ENCODE data around the gene MRPL36.
"Not testable (repeated sequence)": the region's sequence is repeated elsewhere in the genome, so short reads cannot be mapped to it uniquely, and the experiment has no call there.

The MRPL36 gene

DNA sequence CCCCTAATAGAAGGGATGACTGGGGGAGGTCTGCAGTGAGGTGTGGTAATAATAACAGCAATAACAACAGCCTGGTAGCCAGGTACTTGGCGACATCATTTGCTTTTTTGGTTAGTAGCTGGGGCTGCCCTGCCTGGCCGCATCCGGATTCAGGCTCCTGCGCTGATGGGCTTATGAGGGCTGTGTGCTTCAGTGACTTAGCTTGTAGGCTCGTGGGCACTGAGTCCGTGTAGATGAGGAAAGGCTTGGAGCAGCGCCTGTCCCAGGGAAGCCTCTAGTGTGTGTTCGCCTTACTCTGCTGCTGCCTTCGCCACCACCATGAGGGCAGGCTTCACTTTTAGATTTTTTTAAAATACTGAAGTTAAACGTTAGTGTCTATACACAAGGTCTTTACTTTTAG lies 6.1 kb upstream of the MRPL36 start:
- FAIRE-seq: no peak
- TF ChIP-seq PAX5 (IDR thresholded peaks at IDR 0.05; ENCODE audit: insufficient read depth, low read length, severe bottlenecking): no peak
- TF ChIP-seq SPI1 (IDR thresholded peaks at IDR 0.05; ENCODE audit: low read depth, low read length): no peak
- no peak for TF ChIP-seq POU2F2 (IDR thresholded peaks at IDR 0.05; ENCODE audit: low read depth, low read length)
- no peak for TF ChIP-seq TAF1 (IDR thresholded peaks at IDR 0.05; ENCODE audit: low read depth, low read length)
- no peak for TF ChIP-seq POLR2A (IDR thresholded peaks at IDR 0.05; ENCODE audit: low read depth, low read length)
- TF ChIP-seq POLR2AphosphoS5 (IDR thresholded peaks at IDR 0.05; ENCODE audit: low read depth, low read length): no peak

DNA sequence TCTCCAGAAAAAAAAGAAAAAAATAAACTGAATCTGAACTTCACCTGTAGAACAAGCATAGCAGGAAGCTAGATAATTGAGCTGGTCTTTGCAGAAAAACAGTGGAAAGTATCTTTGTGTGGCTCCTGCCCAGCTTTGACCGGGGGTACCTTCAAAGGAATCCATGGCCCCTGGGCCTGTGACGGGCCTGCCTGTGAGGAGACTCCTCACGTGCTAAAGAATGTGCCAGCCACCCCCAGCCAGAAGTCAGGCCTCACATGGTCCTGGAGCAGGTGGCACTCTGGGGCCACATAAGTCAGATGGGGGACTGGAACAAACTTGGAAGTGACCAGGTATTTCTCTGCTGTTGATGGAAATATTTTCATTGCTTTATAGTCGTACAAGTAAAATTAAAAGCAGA lies 5.7 kb upstream of the MRPL36 start:
- DNase-seq (ENCODE audit: insufficient read length, low spot score) (no peak), FAIRE-seq (no peak)
- TF ChIP-seq POU2F2 (IDR thresholded peaks at IDR 0.05; ENCODE audit: low read depth, low read length): no peak
- TF ChIP-seq TAF1 (IDR thresholded peaks at IDR 0.05; ENCODE audit: low read depth, low read length): no peak
- no peak for TF ChIP-seq POLR2AphosphoS5 (IDR thresholded peaks at IDR 0.05; ENCODE audit: low read depth, low read length)
- no peak for TF ChIP-seq SPI1 (IDR thresholded peaks at IDR 0.05; ENCODE audit: low read depth, low read length)
- TF ChIP-seq POLR2A (IDR thresholded peaks at IDR 0.05; ENCODE audit: low read depth, low read length): no peak
- no peak for TF ChIP-seq PAX5 (IDR thresholded peaks at IDR 0.05; ENCODE audit: insufficient read depth, low read length, severe bottlenecking)

More for the DNA sequence above, 6.1 kb upstream of the MRPL36 start:
- DNase-seq (ENCODE audit: insufficient read length, low spot score): no peak

DNA sequence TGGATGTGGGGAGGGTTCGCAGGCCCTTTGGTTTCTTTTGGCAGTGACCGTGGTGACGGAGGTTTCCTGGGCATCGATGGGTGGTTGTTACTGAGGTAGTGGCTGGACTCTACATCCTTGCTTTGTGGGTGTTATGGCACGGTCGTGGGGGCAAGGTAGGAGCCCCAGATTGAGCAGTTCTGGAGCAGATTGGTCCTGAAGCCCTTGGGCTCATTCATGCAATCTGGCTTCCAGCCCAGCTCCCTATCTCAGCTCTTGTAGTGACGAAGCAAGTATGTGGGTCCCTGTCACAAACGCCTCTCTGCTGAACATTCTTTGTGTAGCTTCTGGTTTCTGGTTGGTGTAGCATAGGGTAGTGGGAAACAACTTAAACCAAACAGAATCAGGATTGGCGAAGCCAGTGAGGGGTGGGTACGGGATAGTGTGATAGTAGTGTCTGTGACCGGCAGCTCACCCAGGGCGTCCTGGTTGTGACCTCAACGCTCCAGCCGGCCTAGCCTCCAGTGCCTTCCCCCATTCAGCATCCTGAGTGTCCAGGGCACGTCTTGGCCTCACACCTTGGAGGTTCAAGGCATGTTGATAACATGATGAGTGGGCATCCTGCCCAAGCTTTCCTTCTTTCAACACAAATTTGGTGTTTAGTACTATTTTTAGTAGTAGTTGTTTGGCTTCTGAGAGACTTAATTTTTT lies 4.5 kb upstream of the MRPL36 start:
- TF ChIP-seq POLR2AphosphoS5 (IDR thresholded peaks at IDR 0.05; ENCODE audit: low read depth, low read length): no peak
- TF ChIP-seq POU2F2 (IDR thresholded peaks at IDR 0.05; ENCODE audit: low read depth, low read length): no peak
- no peak for TF ChIP-seq SPI1 (IDR thresholded peaks at IDR 0.05; ENCODE audit: low read depth, low read length)
- TF ChIP-seq TAF1 (IDR thresholded peaks at IDR 0.05; ENCODE audit: low read depth, low read length): no peak
- no peak for TF ChIP-seq POLR2A (IDR thresholded peaks at IDR 0.05; ENCODE audit: low read depth, low read length)
- TF ChIP-seq PAX5 (IDR thresholded peaks at IDR 0.05; ENCODE audit: insufficient read depth, low read length, severe bottlenecking): no peak
- FAIRE-seq: no peak
- no peak for DNase-seq (ENCODE audit: insufficient read length, low spot score)

GRCh38 chr5:1803192-1803591 lies 3.6 kb upstream of the MRPL36 start:
- no peak for TF ChIP-seq POLR2AphosphoS5 (IDR thresholded peaks at IDR 0.05; ENCODE audit: low read depth, low read length)
- no peak for TF ChIP-seq SPI1 (IDR thresholded peaks at IDR 0.05; ENCODE audit: low read depth, low read length)
- TF ChIP-seq TAF1 (IDR thresholded peaks at IDR 0.05; ENCODE audit: low read depth, low read length): no peak
- no peak for TF ChIP-seq POU2F2 (IDR thresholded peaks at IDR 0.05; ENCODE audit: low read depth, low read length)
- no peak for TF ChIP-seq POLR2A (IDR thresholded peaks at IDR 0.05; ENCODE audit: low read depth, low read length)
- TF ChIP-seq PAX5 (IDR thresholded peaks at IDR 0.05; ENCODE audit: insufficient read depth, low read length, severe bottlenecking): no peak
- FAIRE-seq (no peak), DNase-seq (ENCODE audit: insufficient read length, low spot score) (no peak)

DNA sequence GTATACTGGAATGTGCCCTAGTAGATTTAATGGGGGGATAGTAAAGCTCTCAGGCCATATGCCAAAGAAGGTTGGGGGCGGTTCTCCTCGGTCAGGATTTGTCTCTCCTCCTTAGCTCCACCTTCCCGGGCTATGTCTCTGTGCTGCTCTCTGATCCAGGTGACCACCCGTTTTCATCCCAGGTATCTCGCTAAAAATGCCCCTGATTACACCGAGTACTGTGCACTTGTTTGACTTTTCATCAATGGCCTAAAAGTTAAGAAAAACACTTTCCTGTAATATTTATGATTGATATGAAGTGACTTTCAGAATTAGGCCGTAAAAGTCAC lies 2.3 kb upstream of the MRPL36 start:
- FAIRE-seq (no peak), DNase-seq (ENCODE audit: insufficient read length, low spot score) (no peak)
- TF ChIP-seq POU2F2 (IDR thresholded peaks at IDR 0.05; ENCODE audit: low read depth, low read length): no peak
- no peak for TF ChIP-seq SPI1 (IDR thresholded peaks at IDR 0.05; ENCODE audit: low read depth, low read length)
- no peak for TF ChIP-seq POLR2A (IDR thresholded peaks at IDR 0.05; ENCODE audit: low read depth, low read length)
- no peak for TF ChIP-seq PAX5 (IDR thresholded peaks at IDR 0.05; ENCODE audit: insufficient read depth, low read length, severe bottlenecking)
- TF ChIP-seq TAF1 (IDR thresholded peaks at IDR 0.05; ENCODE audit: low read depth, low read length): no peak
- no peak for TF ChIP-seq POLR2AphosphoS5 (IDR thresholded peaks at IDR 0.05; ENCODE audit: low read depth, low read length)

DNA sequence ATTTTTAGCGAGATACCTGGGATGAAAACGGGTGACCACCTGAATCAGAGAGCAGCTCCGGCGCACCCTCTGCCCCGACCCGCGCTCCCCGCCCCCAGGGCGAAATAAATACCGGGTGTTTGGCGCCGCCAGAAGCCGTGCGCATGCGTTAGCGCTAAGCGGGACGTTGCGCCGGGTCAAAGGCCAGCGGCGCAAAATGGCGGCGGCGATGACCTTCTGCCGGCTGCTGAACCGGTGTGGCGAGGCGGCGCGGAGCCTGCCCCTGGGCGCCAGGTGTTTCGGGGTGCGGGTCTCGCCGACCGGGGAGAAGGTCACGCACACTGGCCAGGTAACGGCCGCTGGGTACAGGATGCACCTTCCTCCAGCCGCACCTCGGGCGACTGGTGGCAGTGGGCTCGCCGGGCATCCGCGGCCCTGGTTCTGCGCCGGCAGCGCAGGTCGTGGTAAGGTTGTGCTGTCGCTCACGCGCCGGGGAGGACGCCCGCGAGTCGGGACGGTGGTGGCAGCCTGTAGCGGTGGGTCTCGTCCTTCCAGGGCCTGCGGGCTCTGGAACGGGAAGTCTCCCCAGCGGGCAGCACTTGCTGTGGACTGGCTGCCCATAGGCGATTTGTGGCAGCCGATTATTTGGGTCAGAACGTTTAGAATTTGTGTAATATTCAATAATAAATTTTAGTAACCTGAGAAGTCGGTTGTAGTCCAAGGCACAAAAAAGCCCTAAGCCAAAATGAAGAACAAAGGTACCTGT lies 1.8 kb upstream of the MRPL36 start, which contains the start of gene NDUFS6:
Gene NDUFS6 (plus strand): TSS at position 186 of the 745 bp plus-strand sequence. CDS start 11 bp downstream, at position 197.
- peak; percentile 76 for TF ChIP-seq TAF1 (IDR thresholded peaks at IDR 0.05; ENCODE audit: low read depth, low read length)
- peak; percentile 82 for TF ChIP-seq POLR2A (IDR thresholded peaks at IDR 0.05; ENCODE audit: low read depth, low read length)
- no peak for TF ChIP-seq SPI1 (IDR thresholded peaks at IDR 0.05; ENCODE audit: low read depth, low read length)
- no peak for TF ChIP-seq PAX5 (IDR thresholded peaks at IDR 0.05; ENCODE audit: insufficient read depth, low read length, severe bottlenecking)
- TF ChIP-seq POLR2AphosphoS5 (IDR thresholded peaks at IDR 0.05; ENCODE audit: low read depth, low read length): peak; percentile 78
- TF ChIP-seq POU2F2 (IDR thresholded peaks at IDR 0.05; ENCODE audit: low read depth, low read length): no peak
- DNase-seq (ENCODE audit: insufficient read length, low spot score) (peak; percentile 64), FAIRE-seq (peak; percentile 75)

DNA sequence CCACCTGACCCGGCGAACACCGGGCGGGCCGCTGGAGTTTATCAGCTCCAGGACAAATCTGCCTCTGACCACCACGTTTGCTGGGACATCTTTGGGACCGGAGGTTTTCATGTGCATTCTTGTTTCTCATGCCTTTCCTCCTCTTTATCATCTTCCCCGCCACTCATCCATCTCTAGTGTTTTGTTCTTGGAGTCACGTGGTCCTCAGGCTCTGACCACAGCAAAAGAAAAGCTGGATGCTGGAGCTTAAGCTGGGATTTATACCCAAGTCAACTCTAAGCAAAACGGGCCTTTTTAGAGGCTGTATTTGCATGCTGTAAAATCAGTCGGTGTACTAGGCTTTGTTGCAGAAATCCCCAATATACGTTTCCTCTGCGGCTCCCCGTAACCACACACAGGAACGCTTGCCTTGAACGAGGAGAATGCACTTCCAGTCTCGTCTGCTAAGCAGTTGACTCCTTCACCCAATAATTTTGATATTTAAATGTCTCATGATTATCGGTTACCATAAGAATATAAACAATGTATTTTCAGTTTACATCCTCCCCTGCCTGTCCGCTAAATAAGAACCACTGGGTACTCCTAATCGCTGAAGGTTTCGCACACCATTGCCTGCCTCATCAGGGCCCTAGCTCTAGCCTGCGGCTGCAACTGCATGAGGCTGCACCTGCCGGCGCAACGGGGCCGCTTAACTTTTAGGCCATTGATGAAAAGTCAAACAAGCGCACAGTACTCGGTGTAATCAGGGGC lies 1.0 kb upstream of the MRPL36 start:
- FAIRE-seq (no peak), DNase-seq (ENCODE audit: insufficient read length, low spot score) (no peak)
- TF ChIP-seq TAF1 (IDR thresholded peaks at IDR 0.05; ENCODE audit: low read depth, low read length): no peak
- no peak for TF ChIP-seq SPI1 (IDR thresholded peaks at IDR 0.05; ENCODE audit: low read depth, low read length)
- no peak for TF ChIP-seq POLR2A (IDR thresholded peaks at IDR 0.05; ENCODE audit: low read depth, low read length)
- no peak for TF ChIP-seq POU2F2 (IDR thresholded peaks at IDR 0.05; ENCODE audit: low read depth, low read length)
- no peak for TF ChIP-seq PAX5 (IDR thresholded peaks at IDR 0.05; ENCODE audit: insufficient read depth, low read length, severe bottlenecking)
- no peak for TF ChIP-seq POLR2AphosphoS5 (IDR thresholded peaks at IDR 0.05; ENCODE audit: low read depth, low read length)

- DNase-seq (ENCODE audit: insufficient read length, low spot score): peak; percentile 48
- TF ChIP-seq POLR2AphosphoS5 (IDR thresholded peaks at IDR 0.05; ENCODE audit: low read depth, low read length): no peak
- TF ChIP-seq PAX5 (IDR thresholded peaks at IDR 0.05; ENCODE audit: insufficient read depth, low read length, severe bottlenecking): no peak
- no peak for TF ChIP-seq POLR2A (IDR thresholded peaks at IDR 0.05; ENCODE audit: low read depth, low read length)
- TF ChIP-seq POU2F2 (IDR thresholded peaks at IDR 0.05; ENCODE audit: low read depth, low read length): no peak
- TF ChIP-seq TAF1 (IDR thresholded peaks at IDR 0.05; ENCODE audit: low read depth, low read length): no peak
- no peak for TF ChIP-seq SPI1 (IDR thresholded peaks at IDR 0.05; ENCODE audit: low read depth, low read length)
- no peak for FAIRE-seq
These were observed 481 bp downstream of the MRPL36 start for GRCh38 chr5:1799110-1799601.

DNA sequence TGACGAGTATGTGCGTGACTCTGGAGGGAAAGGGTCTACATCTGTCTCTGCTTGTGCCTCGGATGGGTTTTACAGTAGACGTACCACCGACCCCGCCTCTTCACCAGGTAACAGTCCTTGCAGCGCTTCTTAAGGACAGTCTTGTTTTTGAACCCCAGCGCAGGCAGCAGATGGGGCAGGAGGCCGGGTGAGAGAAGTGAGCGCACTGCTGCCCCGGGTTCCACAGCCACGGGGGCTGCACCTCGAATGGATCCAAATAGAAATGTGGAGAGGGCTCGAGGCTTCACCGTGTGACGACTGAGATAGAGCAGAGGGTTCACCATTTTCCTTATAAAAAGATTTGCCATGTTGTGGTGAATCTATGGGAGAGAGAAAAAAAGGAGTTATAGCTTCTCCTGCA lies 1.0 kb downstream of the MRPL36 start:
- FAIRE-seq; DNase-seq (ENCODE audit: insufficient read length, low spot score): not testable (repeated sequence)
